Medulla oblongata (tissue), 1 donor: ENCODE results near the gene YOD1.
"Not testable (repeated sequence)": the region's sequence is repeated elsewhere in the genome, so short reads cannot be mapped to it uniquely, and the experiment has no call there.

Source experiments
- DNase-seq: peaks from one replicate; pipeline ENCODE4 v3.0.0-alpha.2; 2015; ENCODE audit errors: extremely low spot score

The YOD1 gene

DNA sequence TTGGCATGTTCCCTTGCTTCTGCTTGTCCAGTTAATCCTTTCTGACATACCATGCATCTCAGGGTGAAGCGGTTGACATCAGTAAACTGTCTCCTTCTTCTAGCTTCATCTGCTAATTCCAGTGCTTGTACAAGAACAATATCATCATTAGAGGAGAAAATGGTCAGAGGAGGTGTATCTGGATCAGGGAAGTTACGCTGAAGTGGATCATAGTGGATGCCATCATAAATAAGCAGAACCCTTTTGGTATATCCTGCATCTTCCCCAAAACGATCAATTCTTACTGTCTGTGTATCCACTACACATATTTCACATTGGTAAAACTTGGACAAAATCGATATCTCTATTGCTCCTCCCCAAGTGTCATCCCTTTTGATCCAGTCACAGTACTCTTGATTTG is 2.0 kb downstream of the YOD1 start:
- DNase-seq: no peak

DNA sequence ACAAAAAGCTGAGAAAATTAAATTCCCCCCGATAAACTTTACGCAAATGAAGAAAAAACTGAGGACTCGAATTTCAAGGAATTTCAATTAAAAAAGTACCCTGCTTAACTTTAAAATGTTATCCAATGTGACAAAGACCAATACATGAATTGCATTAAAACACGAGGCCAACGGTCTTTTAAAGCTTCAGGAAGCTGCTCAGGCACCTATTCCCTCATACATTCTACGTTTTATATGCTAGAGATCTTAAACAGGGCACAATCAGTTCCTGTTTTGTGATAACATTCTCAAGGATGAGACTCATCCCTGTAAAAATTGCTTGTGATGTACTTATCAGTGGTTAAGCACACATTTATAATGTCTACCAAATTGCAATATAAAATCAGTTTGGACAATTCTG is 3.0 kb downstream of the YOD1 start:
- no peak for DNase-seq

DNA sequence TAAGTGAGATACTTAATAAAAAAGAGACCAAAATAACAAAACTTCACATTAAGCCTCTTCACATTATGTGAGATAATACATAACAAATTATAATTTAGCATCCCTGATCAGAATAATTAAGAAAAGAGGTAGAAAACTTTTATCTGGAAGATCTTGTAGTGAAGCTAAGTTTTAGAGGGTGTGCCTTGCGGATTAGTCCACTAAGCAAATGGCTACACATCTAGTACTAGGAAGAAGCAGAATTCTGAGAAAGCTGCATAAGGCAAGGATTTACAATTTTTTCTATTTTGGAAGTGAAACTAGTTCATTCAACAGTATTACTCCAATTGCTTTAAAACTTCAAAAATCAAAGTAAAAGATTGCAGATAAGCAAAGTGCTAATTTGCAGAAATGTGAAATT is 3.5 kb downstream of the YOD1 start:
- DNase-seq: no peak

DNA sequence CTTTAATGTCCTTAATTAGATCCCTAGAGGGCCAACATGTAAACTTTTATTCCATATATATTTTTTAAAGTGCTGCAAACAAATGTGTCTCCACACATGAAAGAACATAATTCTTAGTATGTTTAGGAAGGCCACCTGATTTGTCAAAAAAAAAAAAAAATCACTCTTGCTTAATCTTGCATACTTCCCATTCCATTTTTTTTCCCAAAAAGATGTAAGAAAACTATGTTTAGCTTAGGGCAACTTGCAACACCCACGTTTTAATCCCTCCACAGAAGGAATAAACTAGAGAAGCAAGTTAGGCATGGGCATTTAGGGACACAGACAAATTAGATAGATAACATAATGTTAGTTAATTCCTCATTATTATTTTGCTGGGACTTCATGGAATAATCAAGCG is 5.6 kb downstream of the YOD1 start:
- DNase-seq: no peak

DNA sequence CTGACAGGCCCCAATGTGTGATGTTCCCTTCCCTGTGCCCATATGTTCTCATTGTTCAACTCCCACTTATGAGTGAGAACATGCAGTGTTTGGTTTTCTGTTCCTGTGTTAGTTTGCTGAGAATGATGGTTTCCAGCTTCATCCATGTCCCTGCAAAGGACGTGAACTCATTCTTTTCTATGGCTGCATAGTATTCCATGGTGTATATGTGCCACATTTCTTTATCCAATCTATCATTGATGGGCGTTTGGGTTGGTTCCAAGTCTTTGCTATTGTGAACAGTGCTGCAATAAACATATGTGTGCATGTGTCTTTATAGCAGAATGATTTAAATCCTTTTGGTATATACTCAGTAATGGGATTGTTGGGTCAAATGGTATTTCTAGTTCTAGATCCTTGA is 9.6 kb downstream of the YOD1 start:
- not testable (repeated sequence) for DNase-seq

DNA sequence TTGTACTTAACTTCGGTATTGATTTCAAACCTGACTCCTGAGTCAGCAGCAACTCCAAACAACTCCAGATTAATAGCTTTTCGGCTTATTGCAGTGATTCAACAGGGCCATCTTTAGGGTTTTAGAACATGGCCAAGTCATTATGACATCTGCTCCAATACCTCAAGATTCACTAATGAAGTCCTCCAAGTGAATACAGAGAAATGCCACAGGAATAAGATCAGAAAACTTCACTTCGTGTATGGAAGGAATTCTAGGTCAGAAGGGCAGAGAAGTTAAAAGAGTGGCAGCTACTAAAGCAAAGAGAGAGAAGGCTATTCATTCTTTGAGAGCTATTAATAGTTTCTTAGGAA is 10.9 kb downstream of the YOD1 start:
- DNase-seq: no peak

DNA sequence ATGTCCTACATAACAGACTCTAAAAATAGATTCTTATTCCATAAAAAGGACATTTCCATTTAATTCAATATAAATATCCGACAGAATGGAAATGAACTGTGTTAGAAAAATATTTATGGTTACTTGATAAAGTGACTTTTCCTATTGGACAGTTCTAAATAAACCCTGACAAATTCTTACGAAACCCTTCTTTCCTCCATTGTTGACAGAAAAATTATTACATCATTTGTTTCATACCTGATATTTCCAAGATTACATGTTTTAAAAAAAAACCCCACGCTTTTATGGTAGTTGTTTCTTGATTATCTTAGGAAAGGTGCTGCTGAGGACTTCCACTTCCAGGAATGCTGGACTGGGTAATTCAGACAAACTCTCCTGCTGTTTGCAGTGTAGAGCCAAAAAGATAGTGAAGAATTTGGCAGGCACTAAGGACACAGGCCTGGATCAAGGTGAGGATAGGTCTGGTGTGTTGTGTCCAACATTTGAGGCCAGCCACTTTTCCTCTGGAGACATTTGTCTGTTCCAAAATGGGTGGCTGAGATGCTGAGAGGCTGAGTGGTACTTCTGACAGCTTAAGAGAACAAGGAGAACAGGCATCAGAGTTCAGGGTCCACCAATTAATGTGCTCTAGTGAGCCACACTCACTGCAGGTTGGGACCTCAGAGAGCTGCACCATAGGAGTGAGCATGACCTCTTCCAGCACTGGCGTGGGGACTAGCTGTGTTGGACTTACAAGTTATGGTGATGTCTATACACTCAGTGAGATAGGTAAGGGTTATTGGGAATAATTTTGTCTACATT is 11.4 kb downstream of the YOD1 start:
- no peak for DNase-seq

DNA sequence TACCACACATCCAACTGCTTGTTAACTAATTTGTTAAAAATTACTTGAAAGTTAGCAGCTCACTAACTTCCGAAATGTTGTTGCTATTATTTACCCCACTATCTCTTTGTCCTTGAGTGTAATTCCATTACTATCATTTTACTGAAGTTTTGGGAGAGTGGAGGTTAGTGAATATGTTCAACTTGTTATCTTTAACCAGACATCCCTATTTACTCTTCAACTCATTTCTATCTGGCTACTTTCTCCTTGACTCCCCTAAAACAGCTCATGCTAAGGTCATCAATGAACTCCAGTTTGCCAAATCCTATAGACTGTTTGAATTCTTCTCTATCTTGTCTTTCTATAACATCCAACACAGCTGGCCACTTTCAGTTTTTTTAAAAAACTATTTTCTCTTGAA is 14.1 kb downstream of the YOD1 start:
- no peak for DNase-seq

DNA sequence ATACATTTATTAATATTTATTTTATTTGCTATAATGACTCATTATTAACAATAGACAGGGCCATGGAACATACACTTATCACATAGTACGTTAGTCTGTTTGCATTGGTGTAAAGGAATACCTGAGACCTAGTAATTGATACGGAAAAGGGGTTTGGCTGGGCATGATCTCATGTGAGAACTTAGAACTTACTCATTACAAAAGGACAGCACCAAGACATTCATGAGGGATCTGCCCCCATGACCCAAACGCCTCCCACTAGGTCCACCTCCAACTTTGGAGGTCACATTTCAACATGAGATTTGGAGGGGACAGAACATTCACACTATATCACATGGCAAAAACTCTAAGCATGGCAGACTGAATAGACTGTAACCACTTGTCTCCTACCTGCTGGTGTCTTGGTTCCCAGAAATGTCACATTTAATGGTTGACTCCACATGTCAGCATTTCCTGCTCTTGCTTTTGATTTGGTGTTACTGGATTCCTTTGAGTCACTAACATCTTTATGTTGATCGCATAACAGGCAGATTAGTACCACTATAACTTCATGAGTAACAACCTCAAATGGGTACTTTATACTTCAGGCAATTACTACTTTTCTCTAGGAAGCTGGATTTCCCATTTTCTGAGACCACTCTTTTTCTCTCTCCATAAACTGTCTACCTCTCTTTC is 15.0 kb downstream of the YOD1 start:
- DNase-seq: no peak

DNA sequence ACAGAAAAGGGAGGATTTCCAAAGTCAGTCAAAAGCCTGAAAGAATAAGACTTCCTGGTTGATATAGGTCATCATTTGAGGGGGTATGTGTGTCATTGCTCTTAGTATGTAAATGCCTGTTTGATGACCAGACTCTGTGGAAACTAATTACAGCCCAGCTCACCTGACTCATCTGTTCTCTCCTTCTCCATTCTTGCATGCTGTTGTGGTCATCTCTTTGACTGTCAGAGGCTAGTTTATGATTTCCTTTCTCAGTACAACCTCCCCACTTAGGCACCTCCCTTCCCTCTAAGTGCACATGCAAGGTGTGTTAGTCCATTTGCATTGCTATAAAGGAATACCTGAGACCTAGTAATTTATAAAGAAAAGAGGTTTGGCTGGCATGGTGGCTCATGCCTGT is 16.0 kb downstream of the YOD1 start:
- no peak for DNase-seq

DNA sequence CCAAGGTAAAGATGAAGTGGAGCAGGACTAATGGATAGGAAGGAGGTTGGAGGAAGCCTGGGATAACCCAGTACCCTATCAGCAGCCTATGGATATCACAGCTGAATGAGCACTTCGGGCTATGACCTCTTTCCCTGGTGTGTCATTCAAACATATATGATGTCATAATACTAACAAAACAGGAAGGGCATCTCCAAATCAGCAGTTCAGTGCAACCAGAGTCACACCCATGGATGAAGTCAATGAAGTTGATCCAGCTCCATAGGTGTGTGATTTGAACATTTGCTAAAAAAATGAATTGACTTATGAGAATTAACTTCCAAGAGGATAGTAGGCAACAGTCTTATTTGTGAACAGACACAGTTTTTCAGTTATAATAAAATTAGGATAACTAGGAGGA is 16.8 kb downstream of the YOD1 start:
- DNase-seq: no peak

DNA sequence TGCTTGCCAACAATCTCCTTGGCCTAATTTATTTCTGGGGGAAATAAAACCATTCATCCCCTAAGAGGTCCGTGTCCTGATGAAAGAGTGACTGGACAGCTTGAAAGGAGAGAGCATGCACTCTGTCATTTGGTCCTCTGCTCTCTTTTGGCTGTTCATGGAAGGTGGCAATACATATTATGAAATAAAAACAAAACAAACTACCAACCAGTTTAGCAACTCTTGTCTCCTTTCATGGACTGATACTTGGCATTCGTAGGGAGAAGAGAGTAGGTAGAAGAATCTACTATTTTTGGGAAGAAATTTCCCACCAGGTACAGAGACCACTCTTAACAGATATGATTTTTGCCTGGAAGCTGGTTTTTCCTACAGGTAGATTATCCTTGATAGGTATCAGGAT is 17.7 kb downstream of the YOD1 start:
- no peak for DNase-seq

DNA sequence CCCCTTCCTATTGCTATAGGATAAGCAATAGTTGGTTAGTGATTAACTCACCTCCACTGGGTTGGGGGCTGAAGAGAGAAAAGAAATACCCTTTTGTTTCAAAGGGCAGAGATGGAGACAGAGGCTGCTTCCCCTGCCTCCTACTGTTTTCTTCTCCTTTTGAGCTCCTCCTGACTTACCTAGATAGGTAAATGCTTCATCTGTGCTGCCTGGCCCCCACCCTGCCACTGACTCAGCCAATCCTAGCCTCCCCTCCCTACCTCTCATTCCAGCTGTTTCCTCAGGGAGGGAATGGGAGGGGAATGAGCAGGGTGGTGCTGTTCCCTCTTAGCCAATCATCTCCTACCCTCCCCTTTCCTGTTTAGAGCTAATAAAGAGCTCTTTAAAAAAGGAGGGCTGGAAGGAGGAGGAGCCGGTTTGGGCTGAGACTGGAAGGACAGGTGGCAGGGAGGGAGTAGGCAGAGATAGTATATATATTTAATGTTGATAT is 18.4 kb downstream of the YOD1 start, which contains the start of gene C1orf116:
Gene C1orf116 (minus strand): TSS at position 229 of the 490 bp plus-strand sequence. CDS start 5,158 bp downstream, outside the sequence.
- no peak for DNase-seq

DNA sequence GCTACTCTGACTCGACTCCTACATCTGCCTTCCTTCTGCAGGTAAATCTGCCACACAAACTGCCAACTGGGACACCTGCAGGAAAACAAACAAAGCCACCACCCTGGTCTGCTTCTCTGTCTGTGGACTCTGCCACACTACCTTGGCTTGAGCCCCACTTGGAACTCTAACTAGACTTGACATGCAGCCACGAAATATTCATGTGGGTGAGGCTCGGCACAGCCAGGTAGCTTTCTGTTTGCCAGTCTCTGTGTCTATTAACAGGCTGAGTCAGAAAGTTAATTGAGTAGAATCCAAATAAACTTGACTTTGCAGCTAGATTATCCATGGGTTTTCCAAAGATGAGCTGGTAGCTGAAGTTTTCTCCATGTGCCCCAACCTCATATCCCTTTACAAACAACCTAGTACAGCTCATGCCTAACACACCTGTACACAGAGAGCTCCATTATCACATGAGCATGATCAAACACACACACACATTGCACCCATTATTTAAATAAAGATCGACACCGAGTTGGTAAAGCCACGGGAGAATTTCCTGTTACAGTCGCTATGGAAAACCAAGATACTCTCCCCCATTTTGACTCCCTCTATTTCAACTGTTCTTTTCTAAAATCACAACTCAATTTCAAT is 19.3 kb downstream of the YOD1 start:
- DNase-seq: no peak

DNA sequence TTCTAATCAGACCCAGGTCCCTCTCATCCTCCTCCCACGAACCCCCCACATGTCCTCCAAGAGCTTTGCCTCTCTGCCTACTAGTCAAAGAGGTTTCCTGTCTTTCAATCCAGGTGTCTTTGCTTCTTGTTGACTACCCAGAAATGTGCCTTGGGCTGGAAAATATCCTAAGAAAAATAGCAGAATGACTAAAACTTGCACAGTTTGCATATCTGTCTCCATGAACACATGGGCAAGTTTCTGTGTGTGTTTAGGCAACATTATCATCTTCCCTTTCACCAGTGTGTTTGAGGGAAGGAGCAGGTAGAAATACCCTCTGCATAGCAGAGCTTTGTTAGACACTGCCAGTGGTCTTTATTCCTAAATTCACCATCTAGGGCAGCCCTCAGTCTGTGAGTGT is 20.0 kb downstream of the YOD1 start:
- DNase-seq: no peak

DNA sequence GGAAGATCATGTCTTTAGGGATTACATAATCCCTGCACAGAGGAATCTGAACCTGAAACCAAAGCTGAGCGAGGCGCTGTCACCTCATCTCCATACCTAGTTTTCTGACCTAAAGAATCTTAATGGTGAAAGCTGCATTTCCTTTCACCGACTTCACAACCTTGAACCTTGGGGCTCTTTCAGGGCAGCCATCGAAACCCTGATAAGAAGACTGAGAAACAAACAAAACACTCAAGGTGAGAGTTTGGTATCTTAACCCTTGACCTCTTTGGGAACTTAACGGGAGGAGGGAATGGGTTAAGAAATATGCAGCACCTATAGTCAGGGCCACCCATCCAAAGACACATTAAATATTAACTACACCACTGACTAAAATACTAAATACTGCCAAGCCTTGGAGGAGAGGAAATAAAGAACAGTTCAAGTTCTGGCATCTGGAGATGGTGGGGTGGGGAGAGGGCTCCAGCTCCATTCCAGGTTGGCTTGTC is 20.4 kb downstream of the YOD1 start:
- no peak for DNase-seq

DNA sequence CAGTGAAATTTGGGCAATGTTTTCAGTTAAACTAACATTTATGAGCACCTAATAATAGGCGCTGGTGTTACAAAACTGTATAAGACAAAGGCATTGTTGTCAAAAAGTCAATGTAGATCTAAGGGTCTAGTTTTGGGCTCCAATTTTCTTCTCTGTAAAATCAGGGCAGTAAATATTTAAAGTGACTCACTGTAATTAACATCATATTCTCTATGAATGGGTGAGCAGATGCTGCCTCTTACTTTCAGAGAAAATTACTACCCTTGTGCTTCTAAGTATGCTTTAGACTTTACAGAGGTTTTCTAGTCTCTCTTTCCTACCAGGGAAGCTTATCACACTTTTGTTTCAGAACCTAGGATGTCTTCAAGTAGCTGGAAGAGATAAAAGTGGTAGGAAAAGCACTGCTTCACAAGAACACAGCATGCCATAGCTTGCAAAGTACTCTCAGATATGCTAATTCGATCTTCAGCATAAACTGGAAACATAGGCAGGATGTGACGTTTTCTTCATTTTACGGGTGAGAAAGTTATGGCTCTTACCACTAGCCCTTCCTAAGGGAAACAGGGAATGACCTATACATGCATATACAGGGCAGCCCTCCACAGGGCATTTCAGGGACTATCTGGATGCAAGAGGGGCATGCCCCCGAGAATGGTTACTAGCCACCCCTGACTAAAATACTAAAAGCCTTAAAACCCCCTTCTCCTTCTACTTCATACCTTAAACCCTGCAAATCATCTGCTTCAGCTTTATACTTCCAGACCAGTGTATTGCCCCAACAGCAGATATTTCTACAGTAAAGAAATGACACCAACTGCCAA is 21.1 kb downstream of the YOD1 start:
- no peak for DNase-seq

DNA sequence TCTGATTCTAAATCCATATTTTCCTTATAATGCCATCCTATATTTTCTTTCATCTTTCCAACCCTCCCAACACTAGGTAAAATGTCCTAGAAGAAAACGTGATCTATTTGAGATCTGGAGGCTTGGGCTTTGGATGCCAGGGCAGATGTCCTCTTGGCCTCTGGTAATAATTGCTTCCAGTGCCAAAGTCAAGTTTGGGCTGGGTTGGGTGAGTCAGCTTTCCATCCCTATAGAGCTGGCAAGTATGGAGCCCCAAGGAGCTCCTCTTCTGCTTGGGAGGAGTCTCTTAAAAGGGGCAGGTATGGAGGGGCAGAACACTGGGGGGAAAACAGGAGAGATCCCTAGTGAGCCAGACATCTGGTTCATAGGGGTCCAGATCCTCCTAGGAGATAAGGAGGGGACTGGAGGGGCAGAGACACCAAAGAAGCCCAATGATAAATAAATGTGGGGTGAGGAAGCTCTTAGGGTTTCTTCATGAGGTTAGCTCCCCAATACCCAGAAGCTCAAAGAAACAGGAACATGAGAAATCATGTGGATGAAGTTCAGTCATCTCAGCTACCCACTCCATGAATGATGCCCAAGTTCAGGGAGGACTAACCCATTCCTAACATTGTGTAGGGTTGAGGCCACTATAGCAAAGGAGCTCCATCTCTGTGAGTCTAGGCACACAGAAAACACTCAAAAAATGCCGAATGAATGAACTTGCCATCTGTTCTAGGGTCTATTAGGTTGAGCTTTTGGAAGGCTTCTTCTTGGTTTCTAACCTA is 21.9 kb downstream of the YOD1 start:
- DNase-seq: no peak

DNA sequence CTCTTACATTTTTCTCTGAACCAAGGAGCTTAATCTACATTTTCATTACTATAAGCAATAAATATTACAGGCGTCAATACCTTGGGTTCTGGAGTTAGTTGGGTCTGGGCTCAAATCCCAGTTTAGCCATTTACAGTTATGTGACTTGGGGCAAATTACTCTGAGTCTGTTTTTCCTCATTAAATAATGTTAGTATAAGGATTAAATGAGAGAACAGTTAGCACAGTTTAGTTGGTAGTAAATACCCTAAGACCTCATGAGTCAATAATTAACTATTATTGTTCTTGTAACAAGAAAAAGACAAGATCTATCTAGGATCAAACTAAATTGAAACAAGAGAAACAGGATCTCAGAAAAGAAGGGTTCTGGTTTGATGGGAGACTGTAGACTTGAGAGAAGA is 23.1 kb downstream of the YOD1 start:
- no peak for DNase-seq

DNA sequence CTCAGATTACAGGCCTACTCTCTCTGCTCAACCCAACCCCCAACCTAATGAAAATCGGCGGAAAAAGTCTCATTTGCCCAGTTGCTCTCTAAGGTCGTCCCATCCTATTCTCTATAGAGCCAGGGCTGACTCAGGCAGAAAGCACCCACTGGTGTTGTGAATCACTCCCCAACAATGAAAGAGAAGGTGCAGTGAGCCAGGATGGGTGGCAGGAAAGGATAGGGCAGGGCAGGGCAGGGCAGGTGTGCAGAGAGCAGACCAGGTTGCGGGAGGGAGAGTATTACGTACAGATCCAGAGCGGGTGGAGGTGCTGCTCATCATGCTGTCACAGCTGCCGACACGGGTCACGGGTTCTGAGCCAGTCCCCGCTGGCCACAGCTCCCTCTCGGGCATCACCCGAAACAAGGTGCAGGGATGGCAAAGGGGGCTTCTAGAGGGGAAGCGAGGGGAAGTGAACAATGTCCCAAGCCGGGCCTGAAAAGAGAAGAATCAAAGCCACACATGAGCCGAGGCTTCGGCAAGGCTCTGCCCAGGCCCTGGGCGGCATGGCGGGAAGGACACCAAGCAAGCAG is 23.7 kb downstream of the YOD1 start:
- DNase-seq: no peak

DNA sequence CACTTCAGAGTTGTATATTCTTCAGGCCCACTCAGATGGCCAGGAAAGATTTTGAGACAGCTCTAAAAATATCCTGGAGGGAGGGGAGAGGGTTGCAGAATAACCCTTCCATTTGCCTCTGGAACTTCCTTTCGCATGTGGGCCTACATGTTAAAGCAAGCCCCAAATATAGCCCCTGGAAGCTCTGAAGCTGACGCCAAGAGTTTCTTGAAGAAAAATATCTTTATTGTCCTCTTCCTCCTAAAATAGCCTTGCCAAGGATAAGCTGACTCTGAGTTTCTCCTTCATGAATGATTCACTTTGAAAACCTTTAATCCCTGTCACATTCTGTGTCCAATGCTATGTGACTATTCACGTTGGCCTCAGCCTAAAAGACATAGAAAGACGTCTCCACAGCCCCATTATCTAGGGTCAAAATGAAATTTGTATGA is 24.9 kb downstream of the YOD1 start:
- DNase-seq: no peak
